CD4-positive, alpha-beta memory T cell (primary cell): ENCODE measurements around the gene UBASH3B. TPM values are rescaled to one million over a fixed set of nuclear protein-coding genes. Genes with fewer than 3 reads are reported as not detected.

Experiments used
- CTCF ChIA-PET: fragments of 350-600 bp; sonication (Branson Sonifier 250); formaldehyde crosslinking; loops from one replicate; lab custom pipeline; 2021; ENCODE audit warnings: inconsistent platforms; ENCODE audit not compliant: partially characterized antibody; lab: Charles Lee
- POLR2A ChIA-PET: fragments of 350-600 bp; sonication (Branson Sonifier 250); formaldehyde crosslinking; loops from one replicate; lab custom pipeline; 2021; ENCODE audit not compliant: partially characterized antibody; lab: Charles Lee
- DNase-seq, 5 donors: peaks; one replicate each; pipeline versions ENCODE4 v3.0.0 to v3.0.0-alpha.2; 2020 to 2022; ENCODE audit warnings: mixed read lengths in 1 of 5
- H3K27ac ChIP-seq: one replicate; pipeline ENCODE4 v1.7.0; 2013; ENCODE audit warnings: low read depth, low read length
- H3K27me3 ChIP-seq: 2 replicates; pipeline ENCODE4 v1.7.0; 2013; ENCODE audit warnings: mild to moderate bottlenecking, low read length, moderate library complexity; ENCODE audit not compliant: insufficient read depth
- H3K36me3 ChIP-seq: 2 replicates; pipeline ENCODE4 v1.7.0; 2013; ENCODE audit warnings: mild to moderate bottlenecking, low read length, moderate library complexity; ENCODE audit not compliant: insufficient read depth
- H3K4me1 ChIP-seq: 2 replicates; pipeline ENCODE4 v1.7.0; 2013; ENCODE audit warnings: mild to moderate bottlenecking, low read length, moderate library complexity; ENCODE audit not compliant: insufficient read depth
- H3K4me3 ChIP-seq, 2 donors: one replicate each; pipeline ENCODE4 v1.7.0; 2013; ENCODE audit warnings: low read length in 2 of 2, mild to moderate bottlenecking in 1 of 2
- H3K9me3 ChIP-seq, 2 donors: one replicate each; pipeline ENCODE4 v1.7.0; 2013; ENCODE audit warnings: low read length in 2 of 2, control low read depth in 1 of 2; ENCODE audit not compliant: control insufficient read depth in 1 of 2
- H3K27ac Mint-ChIP-seq, 7 donors: one replicate each; pipeline ENCODE4 v1.8.0; 2020 to 2021; ENCODE audit warnings: mixed read lengths in 7 of 7, mild to moderate bottlenecking in 6 of 7, inconsistent platforms in 3 of 7, moderate library complexity in 3 of 7
- H3K27me3 Mint-ChIP-seq, 2 donors: one replicate each; pipeline ENCODE4 v1.8.0; 2020 to 2021; ENCODE audit warnings: mixed read lengths in 2 of 2
- H3K36me3 Mint-ChIP-seq, 2 donors: one replicate each; pipeline ENCODE4 v1.8.0; 2020 to 2021; ENCODE audit warnings: mixed read lengths in 2 of 2, inconsistent platforms in 1 of 2, mild to moderate bottlenecking in 1 of 2
- H3K4me1 Mint-ChIP-seq, 4 donors: one replicate each; pipeline ENCODE4 v1.8.0; 2020 to 2021; ENCODE audit warnings: mixed read lengths in 4 of 4, mild to moderate bottlenecking in 1 of 4
- H3K4me3 Mint-ChIP-seq, 8 donors: one replicate each; pipeline ENCODE4 v1.8.0; 2020 to 2021; ENCODE audit warnings: mixed read lengths in 8 of 8, mild to moderate bottlenecking in 7 of 8, moderate library complexity in 6 of 8, inconsistent platforms in 3 of 8
- H3K9me3 Mint-ChIP-seq, 8 donors: one replicate each; pipeline ENCODE4 v1.8.0; 2020 to 2021; ENCODE audit warnings: mixed read lengths in 8 of 8, mild to moderate bottlenecking in 5 of 8, inconsistent platforms in 3 of 8, moderate library complexity in 1 of 8
- intact Hi-C: fragments of 100-400 bp; cut with micrococcal nuclease; formaldehyde crosslinking; loops from one replicate; pipeline ENCODE4 v1.15.1; 2023
- polyA plus RNA-seq, 2 donors: library from polyadenylated mRNA; unstranded; fragments of 300-500 nt; fragmentation: Illumina TruSeq; gene quantifications; one replicate each; pipeline ENCODE4 v1.2.3, GENCODE V29; 2021
- total RNA-seq, 2 experiments: library from RNA; stranded (reverse); gene quantifications; one replicate each; pipeline ENCODE4 v1.2.3, GENCODE V29; 2021

The UBASH3B gene
- total and polyA plus RNA-seq, 4 experiments from 2014 or later: 6.7 to 30.9 (median 20.2) TPM

DNA sequence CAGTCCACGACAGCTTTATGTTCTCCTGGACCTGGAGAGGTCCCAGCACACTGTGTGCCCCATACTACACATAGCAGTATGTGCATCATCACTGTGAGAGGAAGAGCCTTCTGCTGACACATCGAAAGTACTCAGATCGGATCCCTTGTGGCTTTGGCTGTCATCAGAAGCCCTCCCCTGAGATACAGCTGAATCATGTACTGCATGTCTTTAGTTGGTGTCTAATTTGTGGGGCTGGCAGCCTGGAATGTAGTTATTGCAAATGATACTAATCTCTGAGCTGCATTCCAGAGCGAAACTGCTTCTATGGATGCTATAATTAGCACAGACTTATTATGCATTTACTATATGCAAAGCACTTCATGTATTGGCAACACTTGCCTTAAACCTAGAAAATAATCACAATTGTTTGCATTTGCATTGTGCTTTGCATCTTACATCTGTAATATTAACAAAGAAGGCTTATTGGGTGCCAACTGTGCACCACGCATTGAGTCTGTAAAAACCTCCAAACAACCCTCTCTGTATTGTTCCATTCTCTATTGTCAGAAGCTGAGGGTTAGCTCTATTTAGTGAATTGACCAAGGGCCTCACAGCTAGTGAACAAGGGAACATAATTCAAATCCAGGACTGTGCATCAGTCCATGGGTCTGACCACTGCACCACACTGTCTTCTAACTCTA, 93.6 kb downstream of the UBASH3B start:
- Mint-ChIP-seq H3K9me3 (no peaks in the 10 kb centered on the region), H3K27ac (peak overlapping the region in 5 of 7 donors; percentile 31 to 78 (median 65)), H3K27me3 (no peaks in the 10 kb centered on the region), H3K4me3 (peak overlapping the region in 5 of 8 donors; percentile 19 to 56 (median 47)), H3K36me3 (no peaks in the 10 kb centered on the region), H3K4me1 (peaks cover 20 to 60% (median 40%) of the 10 kb centered on the region in 4 donors)
- ChIA-PET POLR2A (interaction anchor here (2.5 to 9.5 kb wide), 8 partner anchors 15 to 92 kb away, joined by 11 to 131 read pairs (median 60); partner anchors contain the start of gene UBASH3B), CTCF (interaction anchor here (0.6 to 19.9 kb wide), 10 partner anchors 15 to 262 kb away, joined by 3 to 472 read pairs (median 6); partner anchors contain the start of gene UBASH3B)
- H3K4me1 ChIP-seq: peaks cover 56% of the 10 kb centered on the region
- H3K27ac ChIP-seq: no peak overlapping the region
- H3K4me3 ChIP-seq: no peak overlapping the region
- no peaks in the 10 kb centered on the region for H3K36me3 ChIP-seq
- no peaks in the 10 kb centered on the region for H3K27me3 ChIP-seq
- peak; percentile 31 to 70 (median 49) for DNase-seq
- intact Hi-C loops: no loop called here
- no peaks in the 10 kb centered on the region for H3K9me3 ChIP-seq

DNA sequence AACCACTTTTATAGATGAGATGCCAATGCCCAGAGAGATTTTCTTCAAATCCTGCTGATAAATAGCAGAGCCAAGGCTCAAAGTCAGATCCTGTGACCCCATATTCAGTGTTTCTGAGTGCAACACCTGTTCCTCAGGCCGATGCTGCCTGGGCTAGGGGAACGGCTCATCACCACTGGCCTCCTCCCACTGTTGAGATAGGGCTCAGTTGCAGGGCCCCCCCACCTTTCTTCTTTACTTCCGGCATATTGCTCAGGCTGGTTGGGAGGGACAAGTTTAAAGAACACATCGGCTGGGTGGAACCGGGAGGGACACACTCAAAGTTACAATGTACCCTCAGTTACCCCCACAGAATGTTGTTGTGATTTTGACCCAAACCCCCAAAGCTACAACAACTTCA, 94.5 kb downstream of the UBASH3B start:
- H3K4me3 ChIP-seq: no peak overlapping the region
- H3K36me3 ChIP-seq: no peaks in the 10 kb centered on the region
- Mint-ChIP-seq H3K36me3 (no peaks in the 10 kb centered on the region), H3K4me3 (peak overlapping the region in 3 of 8 donors; percentile 26 to 35 (median 29)), H3K27me3 (no peaks in the 10 kb centered on the region), H3K27ac (peak overlapping the region in 2 of 7 donors; percentile 41 to 43), H3K9me3 (no peaks in the 10 kb centered on the region), H3K4me1 (peaks cover 29 to 66% (median 47%) of the 10 kb centered on the region in 4 donors)
- ChIA-PET CTCF (interaction anchor here (0.8 to 19.9 kb wide), 4 partner anchors 10 to 118 kb away, joined by 3 to 472 read pairs (median 222); partner anchors contain the start of gene UBASH3B), POLR2A (interaction anchor here (1.2 to 9.5 kb wide), 7 partner anchors 22 to 93 kb away, joined by 3 to 131 read pairs (median 64); partner anchors contain the start of gene UBASH3B)
- intact Hi-C loops: loop anchor here (5.0 kb wide), 1 partner anchor 33 kb away; no protein-coding TSS in a partner anchor
- H3K9me3 ChIP-seq: no peaks in the 10 kb centered on the region
- no peaks in the 10 kb centered on the region for H3K27me3 ChIP-seq
- peak in 1 of 5 donors; percentile 45 for DNase-seq
- H3K4me1 ChIP-seq: peaks cover 56% of the 10 kb centered on the region
- no peak overlapping the region for H3K27ac ChIP-seq

DNA sequence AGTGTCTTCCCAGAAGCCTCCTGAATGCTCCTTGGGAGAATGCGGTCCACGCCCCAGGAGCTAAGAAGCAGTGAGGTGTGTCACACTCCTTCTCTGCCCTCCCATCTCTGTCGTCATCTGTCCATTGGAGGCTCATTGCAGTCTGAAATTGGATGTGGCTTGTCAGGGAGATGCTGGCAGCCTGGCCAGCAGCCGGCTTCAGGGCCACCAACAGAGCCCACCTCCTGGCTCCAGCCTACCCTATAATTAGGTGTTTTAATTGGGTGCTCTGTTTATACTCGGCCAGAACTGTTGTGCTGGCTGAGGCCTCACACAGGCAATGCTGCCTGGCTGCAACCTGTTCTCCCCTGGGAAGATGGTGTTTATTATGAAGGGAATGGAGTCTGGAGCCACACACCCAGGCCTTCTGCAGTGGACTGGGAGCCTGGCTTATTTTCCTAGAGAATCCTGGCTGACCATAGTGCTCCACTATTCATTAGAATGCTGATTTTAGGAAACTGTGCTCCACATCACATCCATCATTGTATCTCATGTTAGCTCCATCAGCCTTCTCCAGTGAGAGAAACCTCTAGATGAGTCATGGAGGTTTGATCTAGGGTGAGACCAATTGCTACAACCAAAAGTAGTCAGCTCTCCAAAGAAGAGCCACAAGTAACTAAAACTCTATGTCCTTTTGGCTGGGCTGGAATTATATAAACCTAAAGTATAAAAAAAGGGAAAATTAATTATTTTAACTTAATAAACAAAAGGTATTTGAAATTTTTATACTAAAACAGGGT, 96.0 kb downstream of the UBASH3B start:
- CTCF ChIA-PET: interaction anchor here (0.5 to 19.9 kb wide), 8 partner anchors 12 to 119 kb away, joined by 3 to 472 read pairs (median 3); partner anchors contain the start of gene UBASH3B
- Mint-ChIP-seq H3K27ac (no peak overlapping the region), H3K36me3 (no peaks in the 10 kb centered on the region), H3K27me3 (no peaks in the 10 kb centered on the region), H3K4me3 (no peak overlapping the region), H3K4me1 (peaks cover 40 to 60% (median 50%) of the 10 kb centered on the region in 4 donors), H3K9me3 (no peaks in the 10 kb centered on the region)
- H3K4me3 ChIP-seq: no peak overlapping the region
- no peaks in the 10 kb centered on the region for H3K27me3 ChIP-seq
- no peaks in the 10 kb centered on the region for H3K36me3 ChIP-seq
- no peaks in the 10 kb centered on the region for H3K9me3 ChIP-seq
- POLR2A ChIA-PET: interaction anchor here (1.2 to 9.5 kb wide), 4 partner anchors 13 to 91 kb away, joined by 3 to 82 read pairs (median 3); no protein-coding TSS in a partner anchor
- no peak for DNase-seq
- intact Hi-C loops: loop anchor here (5.0 kb wide), 1 partner anchor 34 kb away; no protein-coding TSS in a partner anchor
- H3K27ac ChIP-seq: no peak overlapping the region
- peaks cover 55% of the 10 kb centered on the region for H3K4me1 ChIP-seq

DNA sequence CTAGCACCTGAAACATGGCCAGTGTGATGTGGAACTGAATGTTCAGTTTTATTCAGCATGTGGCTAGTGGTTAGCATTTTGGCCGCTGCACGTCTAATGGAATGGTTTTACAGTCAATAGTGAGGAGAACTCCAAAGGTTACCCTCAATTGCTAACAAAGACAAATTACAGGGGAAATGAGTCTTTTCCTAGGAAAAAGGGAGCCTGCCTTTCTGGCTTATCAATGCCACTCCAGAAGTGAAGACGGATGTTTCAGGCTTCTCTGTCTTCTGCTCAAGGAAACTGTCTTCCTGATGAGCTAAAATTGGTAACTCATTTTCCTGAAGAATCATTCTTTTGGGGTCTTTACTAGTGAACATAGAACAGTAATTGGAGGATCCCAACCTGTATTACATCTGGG, 98.5 kb downstream of the UBASH3B start:
- H3K9me3 Mint-ChIP-seq: no peaks in the 10 kb centered on the region
- Histone ChIP-seq H3K27ac (no peak overlapping the region), H3K4me1 (peaks cover 33% of the 10 kb centered on the region), H3K36me3 (no peaks in the 10 kb centered on the region), H3K27me3 (no peaks in the 10 kb centered on the region), H3K4me3 (no peak overlapping the region), H3K9me3 (no peaks in the 10 kb centered on the region)
- no peak overlapping the region for H3K4me3 Mint-ChIP-seq
- intact Hi-C loops: loop anchor here (1.0 to 5.0 kb wide), 6 partner anchors 27 to 125 kb away; partner anchors contain the start of gene UBASH3B
- DNase-seq: no peak
- no peaks in the 10 kb centered on the region for H3K36me3 Mint-ChIP-seq
- peak overlapping the region in 4 of 7 donors; percentile 3 to 84 (median 54) for H3K27ac Mint-ChIP-seq
- H3K4me1 Mint-ChIP-seq: peaks cover 35 to 57% (median 44%) of the 10 kb centered on the region in 4 donors
- POLR2A ChIA-PET: interaction anchor here (1.2 to 4.3 kb wide), 10 partner anchors 9 to 116 kb away, joined by 3 to 60 read pairs (median 10); partner anchors contain the start of gene UBASH3B
- H3K27me3 Mint-ChIP-seq: no peaks in the 10 kb centered on the region
- CTCF ChIA-PET: interaction anchor here (1.0 to 19.9 kb wide), 20 partner anchors 10 to 157 kb away, joined by 3 to 472 read pairs (median 25); partner anchors contain the start of gene UBASH3B

DNA sequence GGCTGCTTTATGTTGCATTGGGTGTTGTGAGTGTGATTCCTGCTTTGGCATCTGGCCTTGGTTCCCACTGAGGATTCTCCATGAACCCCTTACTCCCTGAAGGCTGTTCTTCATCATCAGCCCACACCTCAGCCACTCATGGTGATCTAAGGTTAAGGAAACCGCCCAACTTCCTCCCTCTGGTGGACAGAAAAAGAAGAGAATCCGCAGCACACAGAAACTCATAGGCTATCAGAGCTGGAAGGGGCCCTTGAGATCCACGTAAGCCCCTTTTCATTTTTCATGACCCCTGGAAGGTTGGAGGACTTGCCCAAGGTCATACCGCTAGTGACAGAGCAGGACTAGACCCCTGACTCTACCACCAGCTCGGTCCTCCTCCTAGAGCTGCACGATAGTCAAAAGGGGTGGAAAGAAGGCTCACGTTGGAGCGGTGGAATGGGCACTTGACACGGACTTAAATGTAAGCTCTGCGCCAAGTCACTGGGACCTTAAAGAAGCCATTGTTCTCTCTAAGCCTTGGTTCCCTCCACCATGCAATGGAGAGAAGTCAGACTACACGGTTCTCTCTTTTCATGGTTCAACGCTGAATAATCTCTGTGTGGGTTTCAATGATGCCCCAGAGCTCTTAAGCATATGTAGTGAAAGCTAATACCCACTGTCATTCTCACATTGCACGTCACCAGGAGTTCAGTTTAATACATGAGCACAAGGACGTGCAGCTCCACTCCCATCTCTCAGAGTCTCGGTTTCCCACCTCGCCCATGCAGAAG, 99.2 kb downstream of the UBASH3B start:
- peak overlapping the region in 5 of 7 donors; percentile 3 to 84 (median 54) for H3K27ac Mint-ChIP-seq
- peaks cover 31 to 58% (median 46%) of the 10 kb centered on the region in 4 donors for H3K4me1 Mint-ChIP-seq
- H3K4me3 Mint-ChIP-seq: peak overlapping the region in 3 of 8 donors; percentile 30 to 49 (median 35)
- H3K27me3 ChIP-seq: no peaks in the 10 kb centered on the region
- CTCF ChIA-PET: interaction anchor here (0.8 to 19.9 kb wide), 30 partner anchors 9 to 175 kb away, joined by 3 to 472 read pairs (median 9); partner anchors contain the start of gene UBASH3B
- no peaks in the 10 kb centered on the region for H3K9me3 Mint-ChIP-seq
- no peak overlapping the region for H3K4me3 ChIP-seq
- H3K9me3 ChIP-seq: no peaks in the 10 kb centered on the region
- H3K27me3 Mint-ChIP-seq: no peaks in the 10 kb centered on the region
- no peak overlapping the region for H3K27ac ChIP-seq
- POLR2A ChIA-PET: interaction anchor here (0.6 to 4.3 kb wide), 12 partner anchors 10 to 126 kb away, joined by 3 to 60 read pairs (median 10); partner anchors contain the start of gene UBASH3B
- DNase-seq: peak in 4 of 5 donors; percentile 42 to 51 (median 44)
- no peaks in the 10 kb centered on the region for H3K36me3 Mint-ChIP-seq
- no peaks in the 10 kb centered on the region for H3K36me3 ChIP-seq
- intact Hi-C loops: loop anchor here (1.0 to 5.0 kb wide), 6 partner anchors 27 to 125 kb away; partner anchors contain the start of gene UBASH3B
- H3K4me1 ChIP-seq: peaks cover 29% of the 10 kb centered on the region

DNA sequence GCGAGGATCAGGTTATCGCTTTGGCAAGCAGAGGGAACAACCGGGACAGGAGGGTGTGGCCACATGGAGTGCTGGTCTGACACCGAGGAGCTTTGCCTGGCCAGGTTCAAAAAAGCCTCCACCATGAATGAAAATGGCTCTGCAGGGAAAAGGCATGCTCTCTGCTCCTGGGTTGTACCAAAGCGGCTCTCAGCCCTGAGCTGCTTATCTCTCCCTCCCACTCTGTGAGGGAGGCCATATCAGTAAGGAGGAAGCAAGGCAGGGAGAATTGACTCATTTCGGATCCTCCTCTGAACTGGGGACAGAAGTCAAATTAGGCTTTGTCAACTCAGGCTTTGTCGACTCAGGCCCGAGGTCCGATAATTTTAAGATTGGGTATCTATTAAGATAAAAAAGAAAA, 99.9 kb downstream of the UBASH3B start:
- Histone ChIP-seq H3K27me3 (no peaks in the 10 kb centered on the region), H3K27ac (no peak overlapping the region), H3K4me1 (peaks cover 29% of the 10 kb centered on the region), H3K4me3 (no peak overlapping the region), H3K36me3 (no peaks in the 10 kb centered on the region), H3K9me3 (no peaks in the 10 kb centered on the region)
- Mint-ChIP-seq H3K4me1 (peaks cover 30 to 56% (median 47%) of the 10 kb centered on the region in 4 donors), H3K9me3 (no peaks in the 10 kb centered on the region), H3K4me3 (no peak overlapping the region), H3K27me3 (no peaks in the 10 kb centered on the region), H3K36me3 (no peaks in the 10 kb centered on the region), H3K27ac (no peak overlapping the region)
- CTCF ChIA-PET: interaction anchor here (0.8 to 19.9 kb wide), 30 partner anchors 8 to 176 kb away, joined by 3 to 472 read pairs (median 10); partner anchors contain the start of gene UBASH3B
- DNase-seq: no peak
- POLR2A ChIA-PET: interaction anchor here (0.6 to 4.3 kb wide), 13 partner anchors 10 to 127 kb away, joined by 3 to 60 read pairs (median 6); partner anchors contain the start of gene UBASH3B
- intact Hi-C loops: no loop called here
